Fibroblast of skin of right quadriceps (primary cell): Measurements from ENCODE around the gene CFAP221.

Experiments used
- DNase-seq: peaks from one replicate; pipeline ENCODE4 v3.0.0-alpha.2; 2013

The CFAP221 gene

GRCh38 chr2:119682578-119682977 lies 138.3 kb downstream of the CFAP221 start:
- no peak for DNase-seq

DNA sequence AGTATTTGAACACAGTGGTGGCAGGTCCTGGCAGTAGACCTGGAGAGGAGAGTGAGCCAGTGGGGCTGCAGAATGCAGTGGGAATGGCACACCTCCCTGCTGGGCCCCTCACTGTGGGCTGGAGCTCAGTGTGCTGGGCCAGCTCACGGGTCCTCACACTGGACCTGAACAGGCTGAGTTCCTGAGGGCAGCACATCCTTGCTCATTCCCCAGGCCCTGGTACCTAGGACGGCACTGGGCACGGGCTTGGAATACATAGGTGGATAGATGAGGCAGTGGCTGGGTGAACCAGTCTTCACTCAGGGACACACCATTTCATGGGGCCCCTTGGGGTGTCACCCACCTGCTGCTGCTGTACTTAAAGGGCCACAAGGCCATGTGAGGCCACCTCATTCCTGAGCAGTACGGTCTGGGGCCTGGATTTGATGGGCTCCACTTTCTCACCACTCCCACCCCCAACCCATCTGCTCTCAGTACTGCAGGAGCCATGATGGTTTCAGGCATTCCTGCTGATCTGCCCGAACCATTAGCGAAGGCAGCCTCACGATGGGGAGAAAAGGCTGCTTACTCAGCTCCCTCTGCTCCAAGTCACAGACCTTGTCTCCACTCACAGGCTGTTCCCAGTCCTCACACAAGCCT lies 138.9 kb downstream of the CFAP221 start:
- no peak for DNase-seq

GRCh38 chr2:119683713-119684443 lies 139.6 kb downstream of the CFAP221 start:
- DNase-seq = peak; percentile 25

DNA sequence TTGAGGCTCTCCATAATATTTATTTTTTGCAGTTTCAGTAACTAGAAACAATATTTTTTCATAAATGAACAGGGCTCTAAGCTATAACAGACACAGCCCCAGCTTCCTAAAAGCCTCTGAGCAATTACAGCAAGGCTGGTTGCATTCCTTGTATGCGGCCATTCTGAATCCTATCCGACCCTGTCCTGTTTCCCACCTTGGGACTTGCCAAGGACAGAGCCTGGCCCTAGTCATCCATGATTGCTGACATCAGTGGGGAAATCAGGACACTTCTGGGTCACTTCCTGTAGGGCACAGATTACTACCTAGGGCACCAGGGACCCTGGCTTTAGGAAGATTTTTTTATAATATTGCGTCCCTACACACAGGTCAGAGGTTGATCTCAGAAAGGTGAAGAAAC lies 140.3 kb downstream of the CFAP221 start:
- no peak for DNase-seq

GRCh38 chr2:119688616-119689015 lies 144.4 kb downstream of the CFAP221 start:
- DNase-seq = no peak

DNA sequence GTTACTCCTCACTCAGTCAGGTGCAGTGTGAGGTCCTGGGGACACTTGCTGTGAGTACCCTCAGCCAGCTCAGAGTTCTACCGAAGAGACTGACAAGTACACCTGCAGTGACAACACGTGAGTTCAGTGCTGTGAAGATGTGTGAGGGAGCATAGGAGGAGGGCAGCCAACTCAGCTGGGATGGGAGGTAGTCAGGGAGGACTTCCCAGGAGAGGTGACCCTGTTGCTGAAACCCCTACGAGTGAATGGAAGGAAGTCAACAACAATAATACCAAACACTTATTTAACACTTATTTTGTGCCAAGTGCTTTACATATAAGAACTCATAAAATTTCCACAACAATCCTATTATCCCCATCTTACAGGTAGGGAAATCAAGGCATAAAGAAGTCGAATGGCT lies 145.0 kb downstream of the CFAP221 start:
- DNase-seq = no peak

DNA sequence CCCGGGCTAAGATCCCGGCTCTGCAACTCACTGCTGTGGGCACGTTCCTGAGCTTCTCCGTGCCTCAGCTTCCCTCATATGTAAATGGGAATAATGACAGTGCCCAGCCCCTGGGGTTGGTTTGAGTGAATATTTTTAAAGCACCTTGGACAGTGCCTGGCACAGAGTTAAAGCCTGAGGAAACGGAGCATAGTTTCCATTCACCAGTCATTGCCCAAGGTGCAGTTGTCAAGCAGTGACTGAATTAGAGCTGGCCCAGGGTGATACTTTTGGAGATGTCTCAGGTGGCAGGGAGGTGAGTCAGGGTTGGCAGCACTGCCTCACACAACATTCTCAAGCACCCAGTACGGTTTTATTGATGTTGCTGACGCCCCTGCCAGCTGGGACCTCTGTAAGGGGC lies 146.9 kb downstream of the CFAP221 start:
- no peak for DNase-seq

DNA sequence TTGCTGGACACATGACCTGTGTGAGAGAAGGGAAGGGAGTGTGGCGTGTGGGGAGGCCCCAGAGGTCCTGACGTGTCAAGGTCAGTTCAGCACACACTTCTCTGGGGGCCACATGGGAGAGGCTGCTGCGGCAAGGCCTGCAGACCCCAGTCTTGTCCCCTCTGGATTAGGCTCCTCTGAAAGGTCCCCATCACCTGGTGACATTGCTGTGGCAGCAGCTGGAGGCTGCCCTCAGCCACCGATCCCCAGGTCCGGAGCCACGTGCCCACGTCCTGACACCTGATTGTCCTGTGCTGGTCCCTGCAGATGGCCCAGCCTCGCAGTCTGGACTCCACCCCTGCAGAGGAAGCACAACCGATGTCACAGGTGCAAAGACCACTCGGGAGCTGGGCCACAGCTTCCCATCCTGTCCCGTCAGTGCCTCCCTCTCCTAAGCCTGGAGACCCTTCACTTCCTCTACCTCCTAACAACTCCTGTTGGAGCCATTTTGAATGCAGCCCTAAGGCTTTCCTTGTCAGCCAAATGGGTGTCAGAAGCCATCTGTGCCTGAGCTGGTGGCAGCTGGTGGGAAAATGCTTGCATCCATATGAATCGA lies 147.5 kb downstream of the CFAP221 start:
- no peak for DNase-seq

DNA sequence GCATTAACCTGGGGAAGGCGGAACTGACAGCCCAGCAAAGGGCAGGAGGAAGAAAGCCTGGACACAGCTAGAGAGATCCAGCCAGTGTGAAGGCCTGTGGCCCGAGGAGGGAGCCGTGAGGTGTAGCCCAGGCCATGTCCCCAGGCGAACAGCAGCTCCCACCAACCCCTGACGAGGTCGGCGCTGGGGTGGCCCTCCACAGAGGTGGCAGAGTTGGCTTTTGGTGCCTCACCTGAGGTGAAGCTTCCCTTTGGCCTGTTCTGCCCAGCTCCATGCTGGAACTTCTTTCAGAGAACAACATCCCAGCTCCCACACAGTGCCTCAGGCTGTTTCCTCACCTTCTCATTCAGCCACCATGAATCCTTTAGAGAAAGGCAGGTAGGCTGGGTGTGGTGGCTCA lies 148.1 kb downstream of the CFAP221 start:
- DNase-seq = no peak

DNA sequence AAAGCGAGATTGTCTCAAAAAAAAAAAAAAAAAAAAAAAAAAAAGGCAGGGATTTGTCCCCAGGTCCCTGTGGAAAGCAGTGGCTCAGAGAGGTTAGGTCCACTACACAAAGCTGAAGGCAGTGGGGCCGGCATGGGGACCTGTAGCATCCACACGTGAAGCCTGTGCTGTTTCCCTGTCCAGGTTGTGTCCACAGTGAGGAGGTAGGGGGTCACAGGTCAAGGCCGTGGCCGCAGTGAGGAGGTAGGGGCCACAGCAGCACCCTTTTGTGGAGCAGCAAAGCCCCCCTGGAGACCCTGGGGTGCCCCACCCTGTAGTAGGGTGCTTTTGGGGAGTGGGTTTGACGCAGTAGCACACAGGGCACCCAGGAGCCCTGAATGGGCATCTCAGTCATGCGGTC lies 148.7 kb downstream of the CFAP221 start:
- DNase-seq = no peak

- no peak for DNase-seq
These were observed 149.3 kb downstream of the CFAP221 start for GRCh38 chr2:119693567-119693966.

DNA sequence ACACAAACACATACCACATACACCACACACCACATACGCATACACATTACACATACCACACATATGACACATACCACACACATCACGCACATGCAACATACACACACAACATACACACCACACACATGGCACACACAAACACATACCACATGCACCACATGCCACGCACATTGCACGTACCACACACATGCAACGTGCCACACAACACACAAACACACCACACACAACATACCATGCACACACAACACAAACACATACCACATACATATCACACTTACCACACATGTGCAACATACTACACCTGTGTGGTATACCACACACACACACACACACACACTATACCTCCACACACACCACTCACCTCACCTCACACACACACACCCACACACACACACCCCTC lies 149.7 kb downstream of the CFAP221 start:
- no peak for DNase-seq

DNA sequence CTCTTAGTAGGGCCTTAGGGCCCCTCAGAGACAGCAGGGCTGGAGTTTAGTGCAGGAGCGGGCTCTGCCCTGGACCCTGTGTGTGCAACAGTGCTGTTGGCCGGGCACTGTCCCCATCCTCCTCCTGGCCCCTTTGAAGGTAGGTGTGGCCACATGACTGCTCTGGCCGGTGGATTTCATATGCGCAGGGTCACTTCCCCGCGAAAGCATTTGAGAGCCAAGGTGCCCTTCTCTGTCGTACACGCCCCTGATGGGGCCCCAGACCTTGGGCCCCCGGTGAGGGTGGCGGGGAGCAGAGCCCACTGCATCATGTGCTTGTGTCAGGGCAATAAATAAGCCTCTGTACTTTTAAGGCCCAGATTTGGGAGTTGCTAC lies 150.2 kb downstream of the CFAP221 start:
- no peak for DNase-seq

DNA sequence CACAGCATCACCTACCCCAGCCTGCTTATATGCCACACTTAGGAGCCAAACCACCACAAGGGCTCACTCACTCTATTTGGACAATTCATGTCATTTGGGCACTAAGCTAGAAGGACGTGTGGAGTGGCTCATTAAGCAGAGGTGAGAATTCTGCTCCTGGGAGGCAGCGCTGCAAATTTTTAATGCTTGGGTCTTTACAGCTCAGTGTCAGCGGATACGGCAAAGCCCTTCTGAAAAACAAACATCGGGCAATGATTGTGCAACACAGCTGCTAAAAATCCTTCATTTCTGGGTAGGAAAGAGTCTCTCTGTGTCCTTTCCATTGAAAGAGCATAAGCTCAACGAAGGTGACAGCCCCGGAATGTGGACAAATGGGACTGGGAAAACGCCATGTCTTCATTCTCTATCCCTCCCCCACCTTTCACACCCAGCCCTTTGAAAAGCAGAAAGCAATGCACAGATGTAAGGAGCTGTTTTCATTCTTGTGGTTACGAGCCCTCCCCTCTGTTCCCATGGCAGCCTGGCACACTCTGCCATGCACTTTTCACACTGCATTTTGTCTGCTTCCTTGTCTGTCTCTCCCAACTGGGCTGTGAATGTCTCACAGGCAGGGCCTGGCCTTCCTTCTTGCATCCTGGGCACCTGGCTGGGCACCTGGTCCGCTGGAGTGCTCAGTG lies 150.7 kb downstream of the CFAP221 start:
- DNase-seq = peak; percentile 61

GRCh38 chr2:119696005-119696404 lies 151.8 kb downstream of the CFAP221 start:
- no peak for DNase-seq

DNA sequence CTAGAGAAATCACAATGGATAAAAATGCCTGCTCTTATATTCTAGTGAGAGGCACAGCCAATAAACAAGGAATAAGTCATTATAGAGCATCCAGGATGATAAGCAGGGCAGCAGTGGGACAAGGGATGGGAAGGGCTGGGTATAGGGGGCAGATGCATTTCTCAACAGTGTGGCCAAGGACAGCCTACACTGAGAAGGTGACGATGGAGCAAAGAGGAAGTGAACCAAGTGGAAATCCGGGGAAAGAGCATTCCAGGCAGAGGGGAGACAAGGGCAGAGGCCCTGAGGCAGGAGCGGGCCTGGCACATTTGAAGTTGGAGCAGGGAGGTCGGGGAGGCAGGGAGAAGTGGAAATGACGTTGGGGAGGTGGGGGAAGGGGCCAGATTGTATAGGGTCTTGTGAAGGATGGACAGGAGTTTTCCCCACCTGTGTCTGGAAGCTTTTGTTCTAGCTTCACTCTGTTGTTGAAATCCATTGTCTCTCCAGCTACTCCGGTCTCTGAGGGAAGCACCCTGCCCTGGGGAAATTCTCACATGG lies 152.3 kb downstream of the CFAP221 start:
- no peak for DNase-seq

DNA sequence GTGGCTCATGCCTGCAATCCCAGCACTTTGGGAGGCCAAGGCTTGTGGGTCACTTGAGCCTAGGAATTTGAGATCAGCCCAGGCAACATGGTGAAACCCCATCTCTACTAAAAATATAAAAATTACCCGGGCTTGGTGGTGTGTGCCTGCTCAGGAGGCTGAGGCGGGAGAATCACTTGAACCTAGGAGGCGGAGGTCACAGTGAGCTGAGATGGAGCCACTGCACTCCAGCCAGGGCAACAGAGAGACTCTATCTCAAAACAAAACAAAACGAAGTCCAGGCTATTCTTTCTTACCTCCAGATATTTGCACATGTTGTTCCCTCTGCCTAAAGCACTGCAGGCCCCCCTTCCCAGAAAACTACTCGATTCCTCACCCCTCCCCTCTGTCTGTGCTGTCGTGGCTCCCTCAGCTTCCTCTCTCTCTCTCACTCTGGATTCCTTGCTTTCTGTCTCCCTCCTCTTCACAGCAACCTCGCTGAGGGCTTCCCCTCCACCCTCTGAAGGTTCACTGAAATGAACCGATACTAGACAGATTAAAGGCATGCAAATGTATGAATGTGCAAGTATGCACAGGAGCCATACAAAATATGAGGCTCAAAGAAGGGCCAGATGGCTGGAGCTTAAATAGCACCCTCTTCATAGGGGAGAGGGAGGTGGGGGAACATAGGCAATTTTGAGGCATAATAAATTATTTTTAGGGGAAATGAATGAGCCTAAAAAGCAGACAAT lies 153.2 kb downstream of the CFAP221 start:
- DNase-seq = no peak

DNA sequence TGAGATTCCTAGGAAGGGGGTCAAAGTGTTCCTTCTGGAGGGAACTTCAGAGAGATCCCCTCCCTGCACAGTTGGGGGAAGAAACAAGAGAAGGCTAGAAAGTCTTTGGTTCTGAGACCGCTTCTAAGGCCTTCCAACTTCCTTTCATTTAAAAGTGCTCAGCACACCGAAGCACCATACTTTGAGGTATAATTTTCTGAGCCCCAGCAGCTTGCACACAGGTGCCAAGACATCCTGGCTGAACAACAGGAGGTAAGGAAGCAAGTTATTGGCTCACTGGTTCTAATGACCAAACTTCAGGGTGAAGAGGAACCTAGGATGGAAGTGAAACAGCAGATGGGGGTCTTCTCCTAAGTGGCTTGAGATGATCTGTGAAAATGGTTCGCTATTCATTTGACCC lies 154.0 kb downstream of the CFAP221 start:
- no peak for DNase-seq

- no peak for DNase-seq
These were observed 154.9 kb downstream of the CFAP221 start for GRCh38 chr2:119699016-119699606.

DNA sequence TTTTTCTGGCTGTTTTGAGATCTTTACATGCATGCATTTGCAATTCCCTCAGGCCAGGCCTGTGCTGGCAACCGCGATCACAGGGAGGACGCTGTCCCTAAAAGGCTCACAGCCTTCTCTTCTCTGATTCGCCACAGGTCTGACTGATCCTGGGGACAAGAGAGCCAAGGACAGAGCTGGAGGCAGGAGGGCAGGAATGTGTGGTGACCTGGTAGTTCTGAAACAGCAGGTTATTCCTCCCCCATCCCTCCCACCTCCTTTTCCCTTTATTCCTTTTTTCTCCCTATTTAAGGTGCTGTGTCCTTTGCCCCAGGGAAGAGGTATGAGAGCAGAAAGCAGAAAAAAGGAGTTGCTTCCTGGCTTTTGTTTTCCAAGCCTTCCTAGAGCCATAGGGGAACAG lies 156.6 kb downstream of the CFAP221 start:
- no peak for DNase-seq

DNA sequence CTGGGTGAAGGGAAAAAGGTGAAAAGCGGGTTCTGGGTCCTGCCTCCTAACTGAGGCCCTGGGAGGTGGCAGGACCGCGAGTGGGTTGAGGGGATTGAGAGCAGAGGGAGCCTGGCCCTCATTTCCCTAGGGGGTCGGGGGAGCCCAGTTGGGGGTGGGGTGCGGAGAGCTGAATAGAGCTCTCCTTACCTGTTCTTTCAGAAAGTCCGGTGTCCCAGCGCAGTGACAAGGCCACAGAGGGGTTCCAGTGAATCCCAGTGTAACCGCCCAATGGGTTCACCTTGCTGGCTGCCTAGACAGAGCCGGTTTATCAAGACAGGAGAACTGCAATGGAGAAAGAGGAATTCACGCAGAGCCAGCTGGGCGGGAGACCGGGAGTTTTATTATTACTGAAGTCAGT lies 157.1 kb downstream of the CFAP221 start:
- no peak for DNase-seq

GRCh38 chr2:119702203-119702917 lies 158.1 kb downstream of the CFAP221 start:
- no peak for DNase-seq
